ENCODE results near the gene CDH20.

DNA sequence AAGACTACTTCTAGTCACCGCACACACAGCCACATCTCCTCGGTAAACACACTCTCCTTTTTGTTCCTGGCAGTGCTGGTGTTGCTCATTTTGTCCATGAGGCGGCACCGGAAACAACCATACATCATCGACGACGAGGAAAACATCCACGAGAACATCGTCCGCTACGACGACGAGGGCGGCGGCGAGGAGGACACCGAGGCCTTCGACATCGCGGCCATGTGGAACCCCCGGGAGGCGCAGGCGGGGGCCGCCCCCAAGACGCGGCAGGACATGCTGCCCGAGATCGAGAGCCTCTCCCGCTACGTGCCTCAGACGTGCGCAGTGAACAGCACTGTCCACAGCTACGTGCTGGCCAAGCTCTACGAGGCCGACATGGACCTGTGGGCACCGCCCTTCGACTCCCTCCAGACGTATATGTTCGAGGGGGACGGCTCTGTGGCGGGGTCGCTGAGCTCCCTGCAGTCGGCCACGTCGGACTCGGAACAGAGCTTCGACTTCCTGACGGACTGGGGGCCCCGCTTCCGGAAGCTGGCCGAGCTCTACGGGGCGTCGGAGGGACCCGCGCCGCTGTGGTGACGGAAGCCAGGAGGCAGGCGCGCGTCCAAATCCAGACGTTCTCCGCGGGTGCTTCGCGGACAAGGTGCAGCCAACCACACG is 221.0 kb downstream of the CDH20 start:
- TF ChIP-seq ZBTB1 (tag by site-specific recombination; IDR thresholded peaks at IDR 0.05), result no peak
- TF ChIP-seq, protein P1, sequence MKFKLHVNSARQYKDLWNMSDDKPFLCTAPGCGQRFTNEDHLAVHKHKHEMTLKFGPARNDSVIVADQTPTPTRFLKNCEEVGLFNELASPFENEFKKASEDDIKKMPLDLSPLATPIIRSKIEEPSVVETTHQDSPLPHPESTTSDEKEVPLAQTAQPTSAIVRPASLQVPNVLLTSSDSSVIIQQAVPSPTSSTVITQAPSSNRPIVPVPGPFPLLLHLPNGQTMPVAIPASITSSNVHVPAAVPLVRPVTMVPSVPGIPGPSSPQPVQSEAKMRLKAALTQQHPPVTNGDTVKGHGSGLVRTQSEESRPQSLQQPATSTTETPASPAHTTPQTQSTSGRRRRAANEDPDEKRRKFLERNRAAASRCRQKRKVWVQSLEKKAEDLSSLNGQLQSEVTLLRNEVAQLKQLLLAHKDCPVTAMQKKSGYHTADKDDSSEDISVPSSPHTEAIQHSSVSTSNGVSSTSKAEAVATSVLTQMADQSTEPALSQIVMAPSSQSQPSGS (tag by site-specific recombination; IDR thresholded peaks at IDR 0.05; ENCODE audit: low read depth), result no peak
- no peak for TF ChIP-seq ZBTB48 (tag by site-specific recombination; IDR thresholded peaks at IDR 0.05)
- TF ChIP-seq ZNF184 (tag by site-specific recombination; IDR thresholded peaks at IDR 0.05), result no peak
- TF ChIP-seq MEIS1 (CRISPR knock-in tag; IDR thresholded peaks at IDR 0.05; ENCODE audit: borderline replicate concordance), result no peak
